GM18517 (cell line): ENCODE results near the gene THAP7.
"Not testable (repeated sequence)": the region's sequence is repeated elsewhere in the genome, so short reads cannot be mapped to it uniquely, and the experiment has no call there.

Experiments used
- ATAC-seq: cut with Tn5 transposase; IDR thresholded peaks from one replicate; pipeline ENCODE4 v1.9.1; 2021; ENCODE audit warnings: mild to moderate bottlenecking, moderate library complexity; ENCODE audit not compliant: unreplicated experiment

The THAP7 gene

DNA sequence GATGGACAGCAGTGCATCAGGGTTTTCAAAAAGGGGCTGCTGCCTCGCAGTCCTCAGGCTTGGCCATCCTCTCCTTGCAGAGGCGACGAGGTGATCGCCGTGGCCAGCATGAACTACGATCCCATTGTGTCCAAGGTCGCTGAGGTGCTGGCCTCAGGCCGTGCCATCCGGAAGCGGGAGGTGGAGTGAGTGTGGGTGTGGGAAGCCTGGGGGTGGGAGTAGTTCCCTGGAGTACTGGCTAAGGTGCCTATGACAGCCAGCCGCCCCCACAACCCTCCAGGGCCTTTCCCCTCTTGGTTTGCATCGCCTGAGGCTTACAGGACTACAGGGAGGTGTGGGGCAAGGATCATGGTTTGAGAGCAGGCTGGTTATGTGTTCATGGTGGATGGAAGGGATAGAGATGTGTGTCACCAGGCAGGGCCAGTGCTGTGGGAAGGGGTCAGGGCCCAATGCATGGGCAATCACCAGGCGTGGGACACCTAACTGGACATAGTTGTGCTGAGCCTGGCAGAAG is 21.9 kb downstream of the THAP7 start:
- ATAC-seq: no peak

DNA sequence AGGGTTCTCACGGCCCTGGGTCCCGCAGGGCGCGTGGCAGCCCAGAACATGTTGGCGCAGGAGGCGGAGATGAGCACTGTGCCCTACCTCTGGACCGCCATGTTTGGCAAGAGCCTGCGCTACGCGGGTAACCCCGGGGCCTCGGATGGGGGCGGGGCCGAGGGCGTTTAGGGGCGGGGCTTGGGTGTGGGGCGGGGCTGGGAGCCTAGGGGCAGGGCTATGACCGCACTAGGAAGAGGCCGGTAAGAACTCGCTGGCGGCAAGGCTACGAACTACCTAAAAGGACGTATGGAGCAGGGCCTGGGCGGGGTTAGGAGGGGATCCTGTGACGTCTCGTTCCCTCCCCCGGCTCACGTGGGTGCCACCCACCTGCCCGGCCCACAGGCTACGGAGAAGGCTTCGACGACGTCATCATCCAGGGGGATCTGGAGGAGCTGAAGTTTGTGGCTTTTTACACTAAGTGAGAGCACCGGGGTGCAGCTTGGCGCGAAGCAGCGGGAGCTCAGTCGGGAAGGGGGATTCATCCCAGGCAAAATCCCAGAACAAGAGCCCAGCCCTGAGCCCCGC is 22.6 kb downstream of the THAP7 start:
- no peak for ATAC-seq

DNA sequence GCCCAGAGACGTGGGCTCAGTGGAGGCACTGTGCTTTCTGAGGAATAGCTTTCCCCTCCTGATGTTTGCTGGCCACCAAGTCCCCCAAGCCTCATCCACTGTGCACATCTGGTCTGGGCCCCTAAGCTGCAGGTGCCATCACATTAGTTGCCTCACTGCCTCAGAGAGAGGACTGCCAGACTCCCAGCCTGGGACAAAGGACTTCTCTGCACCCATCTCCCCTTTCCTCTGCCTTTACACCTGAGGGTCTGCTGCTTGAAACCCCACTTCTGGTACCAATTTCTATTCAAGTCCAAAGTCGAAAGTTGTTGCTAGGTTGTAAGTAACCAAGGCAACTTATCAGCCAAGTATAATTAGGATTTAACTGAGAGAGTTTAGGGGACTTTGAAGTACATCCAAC is 23.5 kb downstream of the THAP7 start:
- no peak for ATAC-seq

DNA sequence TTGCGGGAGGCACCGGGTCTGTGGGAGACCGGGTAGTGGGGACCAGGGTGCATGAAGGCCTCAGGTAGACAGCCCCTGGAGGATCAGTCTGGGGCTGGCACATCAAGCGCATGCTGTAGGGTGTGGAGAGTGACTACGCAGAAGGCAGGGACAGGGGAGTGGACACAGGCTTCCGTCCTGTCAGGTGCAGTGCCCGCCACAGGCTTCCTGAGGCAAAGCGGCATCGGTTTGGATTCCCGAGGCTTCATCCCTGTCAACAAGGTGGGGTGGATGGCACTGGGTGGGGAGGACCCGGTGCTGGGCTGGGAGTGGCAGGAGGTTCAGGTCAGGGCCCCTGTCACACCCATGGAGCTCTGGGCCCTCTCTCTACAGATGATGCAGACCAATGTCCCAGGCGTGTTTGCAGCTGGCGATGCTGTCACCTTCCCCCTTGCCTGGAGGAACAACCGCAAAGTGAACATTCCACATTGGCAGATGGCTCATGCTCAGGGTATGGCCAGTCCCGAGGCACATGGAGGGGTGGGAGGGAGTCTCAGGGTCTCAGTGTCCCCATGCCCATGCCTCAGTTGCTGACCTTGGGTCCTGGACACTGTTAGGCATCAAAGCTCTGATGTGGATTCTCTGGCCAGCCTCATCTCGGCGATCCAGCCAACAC is 24.3 kb downstream of the THAP7 start:
- ATAC-seq: no peak

DNA sequence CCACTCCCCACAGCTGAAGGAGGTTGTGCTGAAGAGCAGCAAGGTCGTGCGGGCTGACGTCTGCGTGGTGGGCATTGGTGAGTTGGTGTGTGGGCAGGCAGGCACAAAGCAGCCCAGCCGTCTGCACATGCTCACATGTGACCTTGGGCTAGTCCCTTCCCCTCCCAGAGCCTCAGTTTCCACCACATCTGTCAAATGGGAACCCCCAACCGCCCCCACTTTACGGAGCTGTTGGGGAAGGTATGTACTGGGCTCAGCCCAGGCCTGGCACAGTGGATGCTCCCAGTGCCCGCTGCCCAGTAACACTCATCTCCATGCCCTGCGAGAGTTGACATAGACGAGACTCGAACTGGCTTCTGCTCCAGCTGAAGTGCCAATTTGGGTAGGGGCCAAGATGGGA is 24.9 kb downstream of the THAP7 start:
- ATAC-seq: no peak

DNA sequence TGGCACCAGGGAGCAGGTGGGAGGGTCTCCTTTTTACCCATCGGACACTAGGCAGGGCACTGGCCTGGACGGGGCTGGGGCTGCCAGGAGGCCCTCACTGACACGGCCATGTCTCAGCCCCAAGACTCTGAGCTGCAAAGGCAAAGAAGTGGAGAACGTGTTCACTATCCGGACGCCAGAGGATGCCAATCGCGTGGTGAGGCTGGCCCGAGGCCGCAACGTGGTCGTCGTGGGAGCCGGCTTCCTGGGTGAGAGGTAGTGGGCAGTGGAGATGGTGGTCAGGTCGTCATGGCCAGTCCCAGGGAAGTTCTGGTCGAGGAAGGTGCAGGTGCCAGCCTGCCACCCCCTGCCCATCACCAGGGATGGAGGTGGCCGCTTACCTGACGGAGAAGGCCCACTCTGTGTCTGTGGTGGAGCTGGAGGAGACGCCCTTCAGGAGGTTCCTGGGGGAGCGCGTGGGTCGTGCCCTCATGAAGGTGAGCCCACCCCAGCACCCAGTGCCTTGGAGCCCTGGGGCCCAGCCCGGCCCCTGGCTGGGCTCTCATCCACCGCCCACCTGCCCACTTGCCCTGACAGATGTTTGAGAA is 25.5 kb downstream of the THAP7 start:
- ATAC-seq: no peak

DNA sequence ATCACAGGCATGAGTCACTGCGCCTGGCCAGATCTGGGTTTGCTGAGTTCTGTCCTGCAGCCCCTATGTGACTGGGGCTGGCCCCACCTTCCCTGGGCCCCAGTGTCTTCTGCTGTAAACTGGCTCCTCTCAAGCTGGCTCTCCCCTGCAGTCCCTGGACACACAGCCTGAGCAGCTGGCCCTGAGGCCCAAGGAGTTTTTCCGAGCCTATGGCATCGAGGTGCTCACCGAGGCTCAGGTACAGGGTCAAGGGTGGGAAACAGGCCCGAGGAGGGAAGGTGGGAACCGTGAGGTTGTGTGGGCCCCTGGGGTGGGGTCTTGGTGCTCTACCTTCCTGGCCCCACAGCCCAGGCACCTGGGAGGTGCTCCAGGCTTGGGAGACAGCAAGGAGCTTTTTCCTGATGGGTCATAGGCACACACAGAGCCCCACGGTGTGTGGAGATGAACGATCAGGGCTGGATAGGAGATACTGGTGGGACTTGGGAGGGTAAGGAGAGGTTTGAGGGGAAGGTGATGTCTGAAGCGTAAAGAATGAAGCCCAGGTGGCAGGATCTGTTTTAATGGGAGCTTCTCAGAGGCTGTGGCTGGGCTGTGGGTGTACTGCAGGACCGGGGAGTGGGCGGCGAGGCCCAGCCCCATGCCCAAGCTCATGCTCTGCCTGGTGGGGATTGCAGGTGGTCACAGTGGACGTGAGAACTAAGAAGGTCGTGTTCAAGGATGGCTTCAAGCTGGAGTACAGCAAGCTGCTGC is 26.2 kb downstream of the THAP7 start:
- no peak for ATAC-seq

DNA sequence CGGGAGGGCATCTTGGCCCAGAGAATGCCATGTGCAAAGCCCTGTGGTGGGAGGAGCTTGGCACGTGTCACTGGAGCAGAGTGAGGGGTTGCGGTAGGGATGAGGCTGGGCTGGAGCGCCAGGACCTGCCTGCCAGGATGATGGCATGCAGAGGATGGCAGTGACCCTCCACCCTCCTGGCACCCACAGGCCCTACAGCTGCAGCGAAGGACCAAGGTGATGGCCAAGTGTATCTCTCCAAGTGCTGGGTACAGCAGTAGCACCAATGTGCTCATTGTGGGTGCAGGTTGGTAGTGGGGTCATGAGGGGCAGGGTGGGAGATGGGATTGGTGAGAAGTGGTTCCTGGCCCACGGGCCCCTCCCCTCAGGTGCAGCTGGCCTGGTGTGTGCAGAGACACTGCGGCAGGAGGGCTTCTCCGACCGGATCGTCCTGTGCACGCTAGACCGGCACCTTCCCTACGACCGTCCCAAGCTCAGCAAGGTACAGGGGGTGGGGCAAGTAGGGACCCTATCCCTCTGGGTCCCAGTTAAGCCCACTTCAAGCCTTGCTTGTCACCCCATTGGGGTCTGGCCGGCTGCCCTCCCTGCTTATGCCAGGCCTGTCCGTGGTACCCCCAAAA is 27.5 kb downstream of the THAP7 start:
- ATAC-seq: no peak

DNA sequence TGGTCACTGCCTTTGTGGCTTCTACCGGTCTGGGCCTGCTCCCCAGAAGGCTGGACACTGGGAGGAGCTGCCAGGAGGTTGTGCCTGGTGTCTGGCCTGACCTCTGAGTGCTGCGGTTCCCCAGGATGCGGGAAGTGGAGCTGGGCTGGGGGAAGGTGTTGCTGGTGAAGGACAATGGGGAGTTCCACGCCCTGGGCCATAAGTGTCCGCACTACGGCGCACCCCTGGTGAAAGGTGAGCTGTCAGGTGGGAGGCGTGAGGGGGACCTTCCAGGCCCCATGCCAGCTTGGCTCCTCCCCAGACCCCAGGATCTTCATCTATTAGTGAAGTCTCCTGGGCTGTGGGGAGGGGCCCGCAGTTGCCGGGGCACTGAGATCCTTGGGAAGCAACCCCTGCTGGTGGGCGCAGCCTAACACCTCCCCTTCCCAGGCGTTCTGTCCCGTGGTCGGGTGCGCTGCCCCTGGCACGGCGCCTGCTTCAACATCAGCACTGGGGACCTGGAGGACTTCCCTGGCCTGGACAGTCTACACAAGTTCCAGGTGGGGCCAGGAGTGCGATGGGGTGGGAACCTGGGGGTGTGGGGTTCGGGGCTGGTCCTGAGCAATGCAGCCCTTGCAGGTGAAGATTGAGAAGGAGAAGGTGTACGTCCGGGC is 28.2 kb downstream of the THAP7 start:
- no peak for ATAC-seq

DNA sequence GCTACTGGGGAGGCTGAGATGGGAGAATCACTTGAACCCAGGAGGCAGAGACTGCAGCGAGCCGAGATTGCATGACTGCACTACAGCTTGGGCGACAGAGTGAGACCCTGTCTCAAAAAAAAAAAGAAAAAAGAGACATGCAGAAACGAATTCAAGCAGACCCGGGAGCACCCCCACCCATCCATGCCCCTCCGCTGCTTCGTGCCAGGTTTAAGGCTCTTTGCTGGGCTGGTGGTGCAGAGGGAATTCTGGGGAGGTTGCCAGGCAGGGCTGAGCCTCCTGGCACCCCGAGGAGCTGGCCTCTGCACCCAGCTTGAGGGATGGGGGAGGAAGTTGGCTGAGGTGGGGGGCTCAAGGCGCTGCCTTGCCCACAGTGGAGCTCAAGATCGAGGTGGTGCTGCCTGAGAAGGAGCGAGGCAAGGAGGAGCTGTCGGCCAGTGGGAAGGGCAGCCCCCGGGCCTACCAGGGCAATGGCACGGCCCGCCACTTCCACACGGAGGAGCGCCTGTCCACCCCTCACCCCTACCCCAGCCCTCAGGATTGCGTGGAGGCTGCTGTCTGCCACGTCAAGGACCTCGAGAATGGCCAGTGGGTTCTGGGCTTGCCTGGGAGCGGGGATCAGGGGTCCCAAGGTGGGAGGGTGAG is 28.9 kb downstream of the THAP7 start:
- ATAC-seq: no peak

DNA sequence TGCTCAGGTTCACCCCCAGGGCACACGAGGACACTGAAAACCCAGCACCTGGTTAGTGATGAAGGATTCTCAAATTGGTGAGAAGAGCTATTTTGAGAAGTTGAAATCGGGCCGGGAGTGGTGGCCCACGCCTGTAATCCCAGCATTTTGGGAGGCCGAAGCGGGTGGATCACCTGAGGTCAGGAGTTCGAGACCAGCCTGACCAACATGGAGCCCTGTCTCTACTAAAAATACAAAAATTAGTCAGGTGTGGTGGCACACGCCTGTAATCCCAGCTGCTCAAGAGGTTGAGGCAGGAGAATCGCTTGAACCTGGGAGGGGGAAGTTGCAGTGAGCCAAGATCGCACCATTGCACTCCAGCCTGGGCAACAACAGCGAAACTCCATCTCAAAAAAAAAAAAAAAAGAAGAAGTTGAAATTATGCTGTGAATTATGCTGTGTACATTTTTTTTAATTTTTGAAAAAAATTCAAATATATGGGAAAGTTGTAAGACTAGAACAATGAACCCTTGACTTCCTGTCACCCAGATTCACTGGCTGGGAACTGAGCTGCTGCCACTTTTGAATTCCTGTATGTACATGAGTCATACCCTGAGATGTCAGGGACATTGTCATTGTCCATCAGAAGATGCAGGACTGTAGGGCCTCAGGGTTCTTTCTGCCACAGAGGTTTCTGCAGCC is 29.8 kb downstream of the THAP7 start:
- ATAC-seq: not testable (repeated sequence)

DNA sequence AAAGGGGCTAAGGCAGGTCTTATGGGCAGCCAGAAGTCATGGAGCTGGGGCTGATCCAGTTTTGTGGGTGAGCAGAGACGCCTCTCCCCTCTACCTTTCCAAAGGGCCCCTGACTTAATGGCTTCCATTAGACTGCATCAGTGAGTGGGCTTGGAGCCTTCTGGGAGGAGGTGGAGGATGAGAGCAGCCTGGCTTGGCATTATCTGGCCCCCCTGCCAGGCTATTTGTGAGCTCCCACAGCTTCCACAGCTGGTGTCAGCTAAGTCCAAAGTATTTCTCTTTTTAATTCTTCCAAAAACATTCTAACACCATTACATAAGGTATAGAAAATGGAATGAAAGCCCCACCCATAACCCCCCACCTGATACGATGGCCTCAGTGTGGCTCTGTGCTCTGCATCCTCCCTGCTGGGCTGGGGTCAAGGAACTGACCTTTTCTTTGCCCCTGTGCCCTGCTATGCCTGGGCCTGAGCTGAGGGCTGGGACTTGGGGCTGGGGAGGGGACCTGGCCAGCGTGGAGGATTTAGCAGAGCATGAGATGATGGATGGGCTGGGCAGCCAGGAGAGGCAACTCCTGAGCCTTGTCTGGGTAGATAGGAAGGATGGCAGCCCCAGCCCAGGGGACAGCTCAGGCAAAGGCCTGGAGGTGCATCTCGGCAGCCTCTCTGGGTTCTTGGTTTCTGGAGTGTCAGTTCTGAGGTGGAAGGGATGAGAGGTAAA is 30.8 kb downstream of the THAP7 start:
- ATAC-seq: no peak

DNA sequence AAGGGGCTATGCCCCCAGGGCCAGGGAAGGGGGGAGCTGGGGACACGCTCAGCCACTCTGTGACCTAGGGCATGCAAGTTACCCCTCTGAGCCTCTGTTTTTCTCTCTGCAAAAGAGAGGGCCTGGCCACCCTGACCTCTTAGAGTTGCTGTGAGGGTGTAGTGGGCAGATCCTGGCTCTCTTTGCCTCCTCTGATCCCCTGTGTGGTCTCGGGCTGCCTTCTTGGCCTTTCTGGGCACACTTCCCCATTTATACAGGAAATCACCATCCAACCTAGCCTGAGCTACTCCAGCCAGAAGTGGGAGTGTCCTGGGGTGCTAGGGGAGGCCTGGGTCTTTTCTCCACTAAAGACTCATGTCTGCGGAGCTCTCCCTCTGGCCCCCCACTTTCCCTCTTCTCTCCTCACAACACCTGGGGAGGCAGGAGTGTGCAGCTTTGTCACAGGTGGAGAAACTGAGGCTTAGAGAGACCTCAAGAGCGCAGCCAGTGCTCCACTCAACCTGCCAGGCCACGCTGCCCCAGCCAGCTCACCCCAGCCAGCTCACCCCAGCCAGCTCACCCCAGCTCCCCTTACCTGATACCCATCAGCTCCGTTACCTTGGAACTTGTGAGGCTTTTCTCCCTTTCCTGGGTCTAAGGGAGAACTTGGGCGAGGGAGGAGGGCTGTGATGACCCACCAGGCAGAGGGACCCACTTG is 33.5 kb downstream of the THAP7 start:
- no peak for ATAC-seq

DNA sequence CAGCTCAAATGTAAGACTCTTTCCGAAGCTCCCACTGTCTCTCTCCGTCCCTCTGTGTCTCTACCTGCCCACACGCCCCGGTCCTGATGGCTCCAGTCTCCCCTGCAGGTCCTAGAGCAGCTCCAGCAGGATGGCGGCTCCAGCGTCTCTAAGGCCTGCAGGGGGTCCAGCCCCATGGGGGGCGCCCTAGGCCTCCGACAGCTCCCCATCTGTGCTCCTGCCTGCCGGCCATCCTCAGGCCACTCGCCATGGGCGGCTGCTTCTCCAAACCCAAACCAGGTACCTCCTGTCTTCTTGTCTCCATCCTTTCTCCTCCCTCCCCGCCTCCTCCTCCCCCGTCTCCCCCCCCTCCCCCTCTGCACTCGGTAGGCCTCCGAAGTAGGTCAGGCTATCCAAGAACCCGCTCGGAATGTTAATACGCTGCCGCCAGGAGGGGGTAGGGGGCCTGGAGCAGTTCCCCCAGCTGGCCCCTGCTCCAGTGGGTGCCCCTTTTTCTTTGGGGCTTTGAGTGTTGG is 34.2 kb downstream of the THAP7 start:
- no peak for ATAC-seq

DNA sequence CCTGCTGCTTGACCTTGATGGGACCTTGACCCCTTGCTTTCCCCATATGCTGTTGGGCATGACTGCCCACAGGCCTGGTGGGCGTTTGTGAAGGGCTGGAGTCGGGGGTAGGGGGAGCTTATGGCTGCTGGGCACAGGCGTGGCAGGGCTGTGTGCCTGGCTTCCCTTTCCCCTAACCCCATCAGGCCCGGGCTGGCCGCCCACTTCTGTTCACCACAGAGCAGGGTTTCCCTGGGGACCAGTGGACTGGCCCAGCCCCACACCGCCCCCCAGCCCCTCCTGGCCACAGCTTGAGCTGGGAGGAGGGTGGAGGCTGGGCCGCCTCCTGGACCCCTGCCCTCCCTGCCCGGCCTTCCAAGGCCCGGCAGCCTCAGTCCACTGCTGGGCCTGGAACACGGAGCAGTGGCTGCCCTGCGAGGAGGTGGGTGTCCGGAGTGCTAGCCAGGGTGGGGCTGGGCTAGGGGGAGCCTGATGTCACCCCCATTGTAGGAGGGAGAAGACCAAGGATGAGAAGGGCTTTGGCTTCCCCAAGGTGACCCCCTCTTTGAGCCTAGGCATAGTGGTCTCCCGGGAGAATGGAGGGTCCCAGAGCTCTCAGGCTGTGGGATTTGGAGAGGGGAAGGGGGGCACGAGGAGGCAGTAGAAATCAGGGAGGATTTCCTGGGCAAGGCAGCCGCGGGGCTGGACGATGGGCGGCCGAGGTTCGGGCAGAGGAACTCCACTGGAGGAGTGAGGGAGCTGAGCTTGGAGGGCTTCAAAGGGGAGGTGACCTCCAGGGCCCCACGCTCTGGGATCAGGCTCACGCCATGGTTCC is 34.8 kb downstream of the THAP7 start, which contains the start of gene AIFM3:
Gene AIFM3 (plus strand): TSS at position 373 of the 814 bp plus-strand sequence. CDS start 690 bp downstream, outside the sequence.
- no peak for ATAC-seq

DNA sequence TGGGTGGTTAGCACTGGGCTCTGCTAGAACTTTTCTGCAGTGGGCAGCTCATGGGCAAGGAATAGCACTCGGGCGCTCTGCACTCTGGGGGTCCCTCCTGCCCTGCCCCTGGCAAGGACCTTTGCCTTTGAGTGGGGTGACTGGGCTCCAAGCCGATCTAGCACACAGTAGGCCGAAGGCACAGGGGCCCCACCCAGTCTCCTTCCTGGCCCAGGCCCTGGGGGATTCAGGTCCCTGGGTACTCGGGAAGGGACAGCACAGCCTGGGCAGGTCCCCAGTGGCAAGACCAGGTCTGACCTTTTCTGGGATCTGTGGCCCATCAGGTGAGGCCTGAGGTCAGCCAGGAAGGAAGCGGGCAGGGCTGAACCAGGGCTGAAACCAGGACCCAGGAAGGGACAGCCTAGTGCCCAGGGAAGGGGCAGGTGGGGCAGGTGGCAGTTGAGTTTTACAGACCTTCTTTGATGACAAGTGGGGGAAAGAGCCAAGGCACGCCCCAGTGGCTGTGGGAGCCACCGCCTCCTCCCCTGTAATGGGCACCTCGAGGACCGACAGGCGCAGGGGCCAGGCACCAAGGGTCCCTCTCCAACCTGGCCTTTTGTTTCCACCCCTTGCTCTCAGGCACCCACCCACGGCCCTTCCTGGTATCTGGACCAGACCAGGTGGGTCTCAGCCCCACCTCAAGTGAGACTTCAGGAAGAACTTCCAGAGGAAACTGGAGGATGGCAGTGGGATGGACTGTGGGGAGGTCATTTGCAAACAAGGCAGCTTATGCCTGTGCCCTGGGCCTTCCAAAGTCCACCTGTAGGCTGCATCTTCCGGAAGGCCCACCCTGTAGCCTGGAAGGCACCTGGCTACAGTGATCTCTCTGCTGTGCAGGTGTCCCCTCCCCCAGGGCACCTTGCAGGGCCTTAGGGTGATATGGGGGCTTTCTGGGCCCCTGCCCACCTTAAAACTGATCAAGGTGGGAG is 35.7 kb downstream of the THAP7 start:
- no peak for ATAC-seq
